K562 (cell line): ENCODE measurements around the gene TMEM205. TPM values are rescaled to one million over a fixed set of nuclear protein-coding genes. Genes with fewer than 3 reads are reported as not detected.

Source experiments
- ARID2 ChIP-seq: fragments of 450-650 bp; IDR thresholded peaks from 2 replicates; pipeline ENCODE4 v1.6.1; 2017; ENCODE audit warnings: antibody characterized with exemption, mild to moderate bottlenecking
- BRD4 ChIP-seq: fragments of 200-600 bp; sonication (generic); IDR thresholded peaks from 2 replicates; pipeline ENCODE4 v1.6.1; 2017; ENCODE audit warnings: inconsistent platforms
- CREB1 ChIP-seq, 2 experiments: sonication (generic) in 1 of 2; formaldehyde crosslinking in 1 of 2; IDR thresholded peaks; 2 replicates each; pipeline versions ENCODE4 v1.6.1 to v1.8.0; 2012 to 2022; ENCODE audit warnings: inconsistent platforms in 1 of 2, mild to moderate bottlenecking in 1 of 2, missing genetic modification reagents in 1 of 2, moderate library complexity in 1 of 2
- DPF2 ChIP-seq: fragments of 450-650 bp; IDR thresholded peaks from 2 replicates; pipeline ENCODE4 v1.6.1; 2016
- GABPA ChIP-seq: fragments of 200-800 bp; sonication (Bioruptor generic); conservative IDR thresholded peaks from 2 replicates; pipeline ENCODE4 v1.6.1; 2016; ENCODE audit warnings: low read depth, missing genetic modification characterization, missing compliant biosample characterization
- ILF3 ChIP-seq: fragments of 450-650 bp; IDR thresholded peaks from 2 replicates; pipeline ENCODE4 v1.6.1; 2018; ENCODE audit warnings: antibody characterized with exemption, mild to moderate bottlenecking, moderate library complexity, borderline replicate concordance
- MAFG ChIP-seq: fragments of 450-650 bp; conservative IDR thresholded peaks from 2 replicates; pipeline ENCODE4 v1.6.1; 2016; ENCODE audit warnings: missing genetic modification characterization, missing compliant biosample characterization
- NR4A1 ChIP-seq, 2 experiments: fragments of 250-450 bp in 1 of 2; fragments of 450-650 bp in 1 of 2; sonication (Bioruptor Pico) in 1 of 2; IDR thresholded peaks; 2 replicates each; pipeline versions ENCODE4 v1.4.0 to v1.6.1; 2016 to 2020; ENCODE audit warnings: mild to moderate bottlenecking in 2 of 2, missing compliant biosample characterization in 1 of 2, missing genetic modification characterization in 1 of 2, moderate library complexity in 1 of 2
- RFX1 ChIP-seq: fragments of 450-650 bp; IDR thresholded peaks from 2 replicates; pipeline ENCODE4 v1.6.1; 2016; ENCODE audit warnings: mild to moderate bottlenecking, moderate library complexity
- TAF7 ChIP-seq: fragments of 450-650 bp; IDR thresholded peaks from 2 replicates; pipeline ENCODE4 v1.6.1; 2016; ENCODE audit warnings: missing genetic modification characterization, missing compliant biosample characterization
- ZNF124 ChIP-seq: sonication (generic); formaldehyde crosslinking; IDR thresholded peaks from 2 replicates; pipeline ENCODE4 v1.8.1; 2022; ENCODE audit warnings: missing genetic modification reagents
- ZNF507 ChIP-seq: conservative IDR thresholded peaks from 2 replicates; pipeline ENCODE4 v1.6.1; 2017; ENCODE audit warnings: missing genetic modification characterization, missing compliant biosample characterization
- ZZZ3 ChIP-seq: fragments of 450-650 bp; IDR thresholded peaks from 2 replicates; pipeline ENCODE4 v1.6.1; 2016; ENCODE audit warnings: antibody characterized with exemption, mild to moderate bottlenecking, moderate library complexity
- polyA plus RNA-seq, 8 experiments: library from polyadenylated mRNA; depleted of rRNA in 4 of 8; stranded (reverse) in 5 of 8; unstranded in 3 of 8; fragments of >200 nt; fragmentation: Nextera tagmentation in 2 of 8; fragmentation: Illumina TruSeq in 1 of 8; extraction: Ambion mirVana in 2 of 8; extraction: Trizol in 1 of 8; gene quantifications; 2 replicates each; pipeline versions ENCODE4 v1.2.1 to v1.2.3, GENCODE V29; 2011 to 2014; ENCODE audit warnings: inconsistent platforms in 1 of 8, missing spikeins in 1 of 8
- total RNA-seq, 7 experiments: library from RNA; depleted of rRNA in 6 of 7; stranded (reverse); fragments of >200 nt in 6 of 7; fragmentation: Illumina TruSeq in 2 of 7; extraction: Trizol in 2 of 7; gene quantifications; 2 replicates each; pipeline versions ENCODE4 v1.2.1 to v1.2.3, GENCODE V29; 2011 to 2021; ENCODE audit warnings: low replicate concordance in 1 of 7
- TF ChIP-seq, protein P1 (sequence below): fragments of 450-650 bp; formaldehyde crosslinking; conservative IDR thresholded peaks from 2 replicates; pipeline ENCODE4 v1.4.0; 2022; ENCODE audit warnings: mild to moderate bottlenecking, missing genetic modification characterization
- TF ChIP-seq, protein P2 (sequence below): sonication (generic); formaldehyde crosslinking; IDR thresholded peaks from 2 replicates; pipeline ENCODE4 v1.8.1; 2023; ENCODE audit warnings: missing genetic modification reagents, mild to moderate bottlenecking, borderline replicate concordance
- TF ChIP-seq, protein P3 (sequence below), 2 experiments: IDR thresholded peaks in 1 of 2; conservative IDR thresholded peaks in 1 of 2; 2 replicates each; pipeline ENCODE4 v1.6.1; 2016; ENCODE audit warnings: low read depth in 2 of 2, mild to moderate bottlenecking in 1 of 2, missing compliant biosample characterization in 1 of 2, missing genetic modification characterization in 1 of 2, moderate library complexity in 1 of 2
- TF ChIP-seq, protein P4 (sequence below): fragments of 450-650 bp; formaldehyde crosslinking; IDR thresholded peaks from 2 replicates; pipeline ENCODE4 v1.4.0; 2020; ENCODE audit warnings: mild to moderate bottlenecking, moderate library complexity

Gene TMEM205
- total and polyA plus RNA-seq, 9 of the 15 experiments (the other 6 are each of a cell fraction or from before 2014, with no cell fraction given), result 21.3 to 81.5 (median 44.1) TPM

DNA sequence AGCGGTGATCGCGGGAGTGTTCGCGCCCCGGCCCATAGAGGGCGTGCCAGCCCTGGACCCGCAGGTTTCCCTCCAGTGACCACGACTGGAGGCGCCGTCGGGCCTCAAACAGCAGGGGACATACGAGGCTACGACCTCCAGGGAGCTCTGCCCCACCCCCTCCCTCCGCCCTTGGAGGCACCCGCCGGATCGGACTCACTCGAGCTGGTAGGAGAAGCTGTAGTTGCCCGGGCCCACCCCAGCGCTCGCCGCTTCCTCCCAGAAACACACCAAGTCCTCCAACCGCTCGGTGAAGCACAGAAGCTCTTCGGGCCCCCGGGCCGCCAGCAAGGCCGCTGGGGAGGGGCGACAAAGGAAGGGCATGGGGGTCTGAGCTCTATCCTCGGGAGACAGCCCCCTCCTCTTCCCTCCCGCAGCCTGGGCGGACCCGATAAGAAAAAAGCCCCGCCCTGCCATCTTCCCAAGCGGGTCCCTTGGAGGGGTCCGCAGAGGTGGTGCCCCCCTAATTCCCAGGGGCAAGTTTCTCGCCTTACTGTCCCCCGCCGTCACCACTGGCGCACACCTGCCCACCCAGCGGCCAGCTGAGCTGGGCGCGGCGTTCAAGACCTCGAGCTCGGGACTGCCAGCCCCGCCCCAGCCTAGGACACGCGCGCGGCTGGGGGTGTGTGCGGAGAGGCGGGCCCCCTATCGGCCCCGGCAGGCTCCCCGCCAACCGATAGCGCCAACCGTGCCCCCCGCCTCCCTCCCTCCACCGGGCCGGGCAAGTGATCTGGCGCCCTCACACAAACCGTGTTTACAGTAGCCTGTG, 37.0 kb upstream of the TMEM205 start (continued):
- TF ChIP-seq, protein P1, sequence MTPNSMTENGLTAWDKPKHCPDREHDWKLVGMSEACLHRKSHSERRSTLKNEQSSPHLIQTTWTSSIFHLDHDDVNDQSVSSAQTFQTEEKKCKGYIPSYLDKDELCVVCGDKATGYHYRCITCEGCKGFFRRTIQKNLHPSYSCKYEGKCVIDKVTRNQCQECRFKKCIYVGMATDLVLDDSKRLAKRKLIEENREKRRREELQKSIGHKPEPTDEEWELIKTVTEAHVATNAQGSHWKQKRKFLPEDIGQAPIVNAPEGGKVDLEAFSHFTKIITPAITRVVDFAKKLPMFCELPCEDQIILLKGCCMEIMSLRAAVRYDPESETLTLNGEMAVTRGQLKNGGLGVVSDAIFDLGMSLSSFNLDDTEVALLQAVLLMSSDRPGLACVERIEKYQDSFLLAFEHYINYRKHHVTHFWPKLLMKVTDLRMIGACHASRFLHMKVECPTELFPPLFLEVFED (CRISPR knock-in tag), result no peak
- TF ChIP-seq ZZZ3 (no peak), MAFG (tag) (no peak), BRD4 (no peak), NR4A1 (CRISPR knock-in tag; IDR thresholded peaks at IDR 0.05) (no peak), NR4A1 (tag; IDR thresholded peaks at IDR 0.05) (no peak), ILF3 (no peak), GABPA (tag) (no peak), CREB1 (IDR thresholded peaks at IDR 0.05) (peak; percentile 34; the same call in 1 of the 2 replicates), CREB1 (CRISPR knock-in tag; IDR thresholded peaks at IDR 0.05) (peak; percentile 38; the same call in 1 of the 2 replicates), TAF7 (tag) (no peak), DPF2 (peak; percentile 68), ARID2 (no peak), RFX1 (no peak), ZNF507 (tag) (no peak), ZNF124 (CRISPR knock-in tag) (no peak)
- TF ChIP-seq, protein P2, sequence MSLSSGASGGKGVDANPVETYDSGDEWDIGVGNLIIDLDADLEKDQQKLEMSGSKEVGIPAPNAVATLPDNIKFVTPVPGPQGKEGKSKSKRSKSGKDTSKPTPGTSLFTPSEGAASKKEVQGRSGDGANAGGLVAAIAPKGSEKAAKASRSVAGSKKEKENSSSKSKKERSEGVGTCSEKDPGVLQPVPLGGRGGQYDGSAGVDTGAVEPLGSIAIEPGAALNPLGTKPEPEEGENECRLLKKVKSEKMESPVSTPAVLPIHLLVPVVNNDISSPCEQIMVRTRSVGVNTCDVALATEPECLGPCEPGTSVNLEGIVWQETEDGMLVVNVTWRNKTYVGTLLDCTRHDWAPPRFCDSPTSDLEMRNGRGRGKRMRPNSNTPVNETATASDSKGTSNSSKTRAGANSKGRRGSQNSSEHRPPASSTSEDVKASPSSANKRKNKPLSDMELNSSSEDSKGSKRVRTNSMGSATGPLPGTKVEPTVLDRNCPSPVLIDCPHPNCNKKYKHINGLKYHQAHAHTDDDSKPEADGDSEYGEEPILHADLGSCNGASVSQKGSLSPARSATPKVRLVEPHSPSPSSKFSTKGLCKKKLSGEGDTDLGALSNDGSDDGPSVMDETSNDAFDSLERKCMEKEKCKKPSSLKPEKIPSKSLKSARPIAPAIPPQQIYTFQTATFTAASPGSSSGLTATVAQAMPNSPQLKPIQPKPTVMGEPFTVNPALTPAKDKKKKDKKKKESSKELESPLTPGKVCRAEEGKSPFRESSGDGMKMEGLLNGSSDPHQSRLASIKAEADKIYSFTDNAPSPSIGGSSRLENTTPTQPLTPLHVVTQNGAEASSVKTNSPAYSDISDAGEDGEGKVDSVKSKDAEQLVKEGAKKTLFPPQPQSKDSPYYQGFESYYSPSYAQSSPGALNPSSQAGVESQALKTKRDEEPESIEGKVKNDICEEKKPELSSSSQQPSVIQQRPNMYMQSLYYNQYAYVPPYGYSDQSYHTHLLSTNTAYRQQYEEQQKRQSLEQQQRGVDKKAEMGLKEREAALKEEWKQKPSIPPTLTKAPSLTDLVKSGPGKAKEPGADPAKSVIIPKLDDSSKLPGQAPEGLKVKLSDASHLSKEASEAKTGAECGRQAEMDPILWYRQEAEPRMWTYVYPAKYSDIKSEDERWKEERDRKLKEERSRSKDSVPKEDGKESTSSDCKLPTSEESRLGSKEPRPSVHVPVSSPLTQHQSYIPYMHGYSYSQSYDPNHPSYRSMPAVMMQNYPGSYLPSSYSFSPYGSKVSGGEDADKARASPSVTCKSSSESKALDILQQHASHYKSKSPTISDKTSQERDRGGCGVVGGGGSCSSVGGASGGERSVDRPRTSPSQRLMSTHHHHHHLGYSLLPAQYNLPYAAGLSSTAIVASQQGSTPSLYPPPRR (CRISPR knock-in tag), result no peak
- TF ChIP-seq, protein P3, sequence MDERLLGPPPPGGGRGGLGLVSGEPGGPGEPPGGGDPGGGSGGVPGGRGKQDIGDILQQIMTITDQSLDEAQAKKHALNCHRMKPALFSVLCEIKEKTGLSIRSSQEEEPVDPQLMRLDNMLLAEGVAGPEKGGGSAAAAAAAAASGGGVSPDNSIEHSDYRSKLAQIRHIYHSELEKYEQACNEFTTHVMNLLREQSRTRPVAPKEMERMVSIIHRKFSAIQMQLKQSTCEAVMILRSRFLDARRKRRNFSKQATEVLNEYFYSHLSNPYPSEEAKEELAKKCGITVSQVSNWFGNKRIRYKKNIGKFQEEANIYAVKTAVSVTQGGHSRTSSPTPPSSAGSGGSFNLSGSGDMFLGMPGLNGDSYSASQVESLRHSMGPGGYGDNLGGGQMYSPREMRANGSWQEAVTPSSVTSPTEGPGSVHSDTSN (CRISPR knock-in tag; IDR thresholded peaks at IDR 0.05; ENCODE audit: low read depth), result no peak
- TF ChIP-seq, protein P3 (tag; conservative IDR thresholded peaks at IDR 0.05; ENCODE audit: low read depth), result no peak
- TF ChIP-seq, protein P4, sequence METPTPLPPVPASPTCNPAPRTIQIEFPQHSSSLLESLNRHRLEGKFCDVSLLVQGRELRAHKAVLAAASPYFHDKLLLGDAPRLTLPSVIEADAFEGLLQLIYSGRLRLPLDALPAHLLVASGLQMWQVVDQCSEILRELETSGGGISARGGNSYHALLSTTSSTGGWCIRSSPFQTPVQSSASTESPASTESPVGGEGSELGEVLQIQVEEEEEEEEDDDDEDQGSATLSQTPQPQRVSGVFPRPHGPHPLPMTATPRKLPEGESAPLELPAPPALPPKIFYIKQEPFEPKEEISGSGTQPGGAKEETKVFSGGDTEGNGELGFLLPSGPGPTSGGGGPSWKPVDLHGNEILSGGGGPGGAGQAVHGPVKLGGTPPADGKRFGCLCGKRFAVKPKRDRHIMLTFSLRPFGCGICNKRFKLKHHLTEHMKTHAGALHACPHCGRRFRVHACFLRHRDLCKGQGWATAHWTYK (CRISPR knock-in tag), result no peak
